Kidney epithelial cell (primary cell): ENCODE results near the gene MAD1L1. TPM values are rescaled to one million over a fixed set of nuclear protein-coding genes. Genes with fewer than 3 reads are reported as not detected.

ENCODE experiments used
- DNase-seq: peaks from one replicate; pipeline ENCODE4 v3.0.0-alpha.2; 2010; ENCODE audit warnings: low read depth
- H3K27me3 ChIP-seq: 2 replicates; pipeline ENCODE4 v1.6.0; 2011; ENCODE audit warnings: low read length; ENCODE audit not compliant: control insufficient read depth, insufficient read depth
- H3K36me3 ChIP-seq: 2 replicates; pipeline ENCODE4 v1.5.1; 2011; ENCODE audit warnings: low read length; ENCODE audit not compliant: control insufficient read depth, insufficient read depth
- H3K4me3 ChIP-seq: 2 replicates; pipeline ENCODE4 v1.5.1; 2011; ENCODE audit warnings: low read depth, mild to moderate bottlenecking, control low read depth, low read length
- total RNA-seq: library from RNA; depleted of rRNA; stranded (reverse); fragments of >200 nt; gene quantifications from 2 replicates; pipeline ENCODE4 v1.2.3, GENCODE V29; 2015
- TF ChIP-seq, protein P1 (sequence below): IDR thresholded peaks from 2 replicates; pipeline ENCODE4 v1.5.1; 2011; ENCODE audit warnings: mild to moderate bottlenecking, moderate library complexity, low read length, control low read depth, inconsistent platforms; ENCODE audit not compliant: insufficient read depth, poor library complexity, severe bottlenecking

The MAD1L1 gene
- total RNA-seq, 1 donor from 2014 or later = 61.2 TPM

DNA sequence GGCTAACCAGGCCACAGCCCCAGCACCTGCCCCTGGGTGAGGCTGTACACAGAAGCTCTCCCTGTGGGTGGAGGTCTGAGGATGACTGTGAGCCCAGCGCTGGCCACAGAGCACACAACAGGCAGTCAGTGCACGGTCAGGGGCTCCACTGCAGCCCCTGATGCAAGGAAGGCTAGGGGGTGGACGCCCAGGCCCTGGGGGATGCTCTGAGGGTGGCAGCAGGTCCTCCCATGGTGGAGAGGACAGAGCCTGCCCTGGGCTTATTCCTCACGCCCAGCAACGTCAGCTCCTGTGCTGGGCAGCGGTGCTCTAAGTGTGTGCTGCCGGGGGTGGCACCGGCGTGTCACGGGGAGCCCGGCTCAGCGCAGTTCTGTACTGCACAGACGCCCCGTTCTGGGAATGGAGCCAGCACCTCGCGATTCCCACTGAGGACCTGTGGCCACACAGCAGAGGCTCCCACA is 223.2 kb downstream of the MAD1L1 start:
- Histone ChIP-seq H3K4me3 (no peak overlapping the region), H3K27me3 (no peaks in the 10 kb centered on the region), H3K36me3 (no peaks in the 10 kb centered on the region)
- no peak for DNase-seq
- TF ChIP-seq, protein P1, sequence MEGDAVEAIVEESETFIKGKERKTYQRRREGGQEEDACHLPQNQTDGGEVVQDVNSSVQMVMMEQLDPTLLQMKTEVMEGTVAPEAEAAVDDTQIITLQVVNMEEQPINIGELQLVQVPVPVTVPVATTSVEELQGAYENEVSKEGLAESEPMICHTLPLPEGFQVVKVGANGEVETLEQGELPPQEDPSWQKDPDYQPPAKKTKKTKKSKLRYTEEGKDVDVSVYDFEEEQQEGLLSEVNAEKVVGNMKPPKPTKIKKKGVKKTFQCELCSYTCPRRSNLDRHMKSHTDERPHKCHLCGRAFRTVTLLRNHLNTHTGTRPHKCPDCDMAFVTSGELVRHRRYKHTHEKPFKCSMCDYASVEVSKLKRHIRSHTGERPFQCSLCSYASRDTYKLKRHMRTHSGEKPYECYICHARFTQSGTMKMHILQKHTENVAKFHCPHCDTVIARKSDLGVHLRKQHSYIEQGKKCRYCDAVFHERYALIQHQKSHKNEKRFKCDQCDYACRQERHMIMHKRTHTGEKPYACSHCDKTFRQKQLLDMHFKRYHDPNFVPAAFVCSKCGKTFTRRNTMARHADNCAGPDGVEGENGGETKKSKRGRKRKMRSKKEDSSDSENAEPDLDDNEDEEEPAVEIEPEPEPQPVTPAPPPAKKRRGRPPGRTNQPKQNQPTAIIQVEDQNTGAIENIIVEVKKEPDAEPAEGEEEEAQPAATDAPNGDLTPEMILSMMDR = no peak

GRCh38 chr7:2008936-2009540 is 223.7 kb downstream of the MAD1L1 start:
- no peak overlapping the region for H3K4me3 ChIP-seq
- no peak for DNase-seq
- no peaks in the 10 kb centered on the region for H3K27me3 ChIP-seq
- H3K36me3 ChIP-seq = no peaks in the 10 kb centered on the region
- TF ChIP-seq, protein P1 = no peak

DNA sequence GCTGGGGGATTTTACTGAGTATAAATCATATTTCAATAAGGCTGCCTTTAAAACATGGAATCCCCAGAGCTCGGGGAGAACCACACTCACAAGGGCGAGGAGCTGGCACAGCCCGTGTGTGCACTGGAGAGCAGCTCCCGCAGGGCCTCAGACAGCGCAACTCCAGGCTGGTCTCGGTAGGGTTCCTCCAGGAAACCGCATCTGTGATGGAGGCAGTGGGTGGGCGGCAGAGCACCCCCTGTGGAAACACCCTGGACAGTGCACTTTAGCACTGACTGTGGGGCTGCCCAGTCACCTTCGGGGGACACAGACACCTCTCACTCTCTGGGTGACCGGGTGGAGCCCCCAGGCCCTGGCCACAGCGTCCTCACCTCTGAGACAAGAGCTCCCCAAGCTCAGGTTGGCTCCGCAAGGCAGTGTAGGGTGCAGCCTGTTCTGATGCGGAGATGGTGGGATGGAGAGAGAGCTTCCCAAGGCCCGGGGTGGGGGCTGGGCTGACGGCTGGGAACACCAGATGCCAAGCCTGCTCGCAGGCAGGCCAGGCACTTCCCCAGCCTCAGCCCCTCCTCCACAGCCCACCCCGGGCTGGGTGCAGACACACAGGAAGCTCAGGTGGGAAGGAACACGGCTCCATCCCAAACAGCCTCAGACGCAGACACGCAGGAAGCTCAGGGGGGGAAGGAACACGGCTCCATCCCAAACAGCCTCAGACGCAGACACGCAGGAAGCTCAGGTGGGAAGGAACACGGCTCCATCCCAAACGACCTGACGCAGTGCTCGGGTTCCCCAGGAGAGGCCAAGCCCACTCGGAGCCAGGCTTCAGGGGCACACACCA is 224.4 kb downstream of the MAD1L1 start:
- Histone ChIP-seq H3K36me3 (no peaks in the 10 kb centered on the region), H3K4me3 (no peak overlapping the region), H3K27me3 (no peaks in the 10 kb centered on the region)
- TF ChIP-seq, protein P1 = no peak
- DNase-seq = no peak

DNA sequence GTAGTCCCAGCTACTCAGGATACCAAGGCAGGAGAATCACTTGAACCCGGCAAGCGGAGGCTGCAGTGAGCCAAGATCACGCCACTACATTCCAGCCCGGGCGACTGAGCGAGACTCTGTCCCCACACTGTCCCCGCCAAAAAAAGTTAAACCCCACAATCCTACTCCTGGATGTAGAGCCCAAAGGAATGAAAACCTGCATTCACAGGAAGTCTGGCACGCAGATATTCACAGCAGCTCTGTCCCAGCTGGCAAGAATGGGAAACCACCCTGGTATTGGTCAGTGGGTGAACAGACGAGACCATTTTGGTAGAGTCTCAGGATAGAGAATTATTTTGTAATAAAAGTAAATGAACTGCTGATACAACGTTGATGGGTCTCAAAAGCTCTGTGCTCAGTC is 225.2 kb downstream of the MAD1L1 start:
- TF ChIP-seq, protein P1 = no peak
- DNase-seq = no peak
- H3K4me3 ChIP-seq = no peak overlapping the region

DNA sequence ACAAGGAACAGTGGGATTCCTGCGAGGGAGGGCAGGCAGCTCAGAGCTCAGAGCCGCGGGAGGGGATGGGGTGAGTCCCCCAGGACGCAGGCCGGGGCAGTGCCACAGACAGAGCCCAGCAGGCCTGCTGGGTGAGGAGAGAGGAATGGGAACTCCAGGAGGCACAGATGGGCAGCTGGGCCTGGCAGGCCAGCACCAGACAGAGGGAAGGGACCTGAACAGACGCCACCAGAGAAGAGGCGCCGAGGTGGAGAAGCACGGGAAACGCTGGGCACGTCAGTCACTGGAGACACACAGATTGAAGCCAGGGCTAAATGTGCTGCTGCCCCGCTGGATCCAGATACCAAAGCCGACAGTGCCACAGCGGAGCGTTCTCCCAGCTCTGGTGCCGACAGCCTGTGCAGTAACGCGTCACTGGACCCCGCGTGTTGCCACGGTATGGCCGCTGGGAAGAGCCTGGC is 225.8 kb downstream of the MAD1L1 start:
- H3K27me3 ChIP-seq = no peaks in the 10 kb centered on the region
- no peaks in the 10 kb centered on the region for H3K36me3 ChIP-seq
- no peak overlapping the region for H3K4me3 ChIP-seq
- TF ChIP-seq, protein P1 = no peak
- no peak for DNase-seq

More for the DNA sequence above, 225.2 kb downstream of the MAD1L1 start:
- no peaks in the 10 kb centered on the region for H3K27me3 ChIP-seq
- H3K36me3 ChIP-seq = no peaks in the 10 kb centered on the region
